Fibroblast of peridontal ligament (primary cell): ENCODE measurements around the gene CFL1.
"Not testable (repeated sequence)": the region's sequence is repeated elsewhere in the genome, so short reads cannot be mapped to it uniquely, and the experiment has no call there.

Source experiments
- DNase-seq: peaks from one replicate; pipeline ENCODE4 v3.0.0-alpha.2; 2010; ENCODE audit errors: extremely low read depth

Gene CFL1

DNA sequence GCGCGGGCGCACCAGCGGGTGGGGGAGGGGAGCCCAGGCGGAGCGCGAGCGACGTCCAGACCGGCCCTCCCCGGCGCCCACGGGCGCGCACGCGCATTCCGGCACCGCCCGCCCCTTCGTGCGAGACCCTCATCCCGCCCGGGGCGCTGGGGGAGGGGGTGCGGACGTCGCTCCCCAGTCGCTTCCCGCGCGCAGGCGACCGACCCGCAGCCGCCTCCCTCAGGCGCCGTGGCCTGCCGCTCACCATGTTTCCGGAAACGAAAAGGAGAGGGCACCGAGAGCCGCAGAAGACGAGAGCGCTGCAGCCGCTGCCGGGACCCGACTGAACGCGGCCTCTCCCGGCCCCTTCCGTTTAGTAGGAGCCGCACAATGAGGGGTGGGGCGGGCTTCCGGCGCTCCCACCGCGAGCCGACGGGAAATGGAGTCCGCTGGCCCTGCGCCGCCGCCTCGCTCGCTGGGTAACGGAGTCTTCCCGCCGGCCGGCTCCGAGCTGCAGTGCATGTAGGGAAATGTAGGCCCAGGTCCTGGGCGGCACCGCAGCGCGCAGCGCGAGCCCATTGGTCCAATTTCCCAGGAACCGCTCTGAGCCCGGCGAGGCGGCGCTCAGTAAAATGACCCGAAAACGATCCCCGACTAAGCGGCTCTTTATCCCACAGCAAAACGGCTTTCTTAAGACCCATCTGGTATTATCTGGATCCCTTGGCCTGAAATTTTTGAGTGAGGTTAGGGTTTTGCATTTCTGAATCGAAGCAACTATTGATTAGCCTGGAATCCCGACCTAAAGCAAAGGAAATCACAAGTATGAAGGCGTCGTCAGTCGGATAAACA lies at the start of gene CFL1:
Gene CFL1 (minus strand): TSS at position 328 of the 828 bp plus-strand sequence. CDS start 81 bp downstream, at position 247.
- DNase-seq = peak; percentile 94

DNA sequence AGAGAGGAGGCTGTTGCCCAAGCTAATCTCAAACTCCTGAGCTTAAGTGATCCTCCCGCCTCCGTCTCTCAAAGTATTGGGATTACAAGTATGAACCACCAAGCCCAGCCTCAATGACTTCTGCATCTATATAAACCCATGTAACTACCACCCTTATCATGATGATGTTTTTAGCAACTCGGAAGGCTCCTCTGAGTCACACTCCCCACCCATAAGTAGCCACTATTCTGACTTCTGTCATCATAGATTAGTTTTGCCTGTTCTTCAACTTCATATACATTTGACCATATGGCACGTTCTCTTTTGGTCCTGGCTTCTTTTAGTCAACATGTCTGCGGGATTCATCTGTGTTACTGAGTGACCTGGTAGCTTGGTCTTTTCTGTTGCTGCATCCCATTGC lies 48.6 kb upstream of the CFL1 start:
- DNase-seq = no peak

- no peak for DNase-seq
Observed at GRCh38 chr11:65903715-65904114, 45.7 kb upstream of the CFL1 start.

DNA sequence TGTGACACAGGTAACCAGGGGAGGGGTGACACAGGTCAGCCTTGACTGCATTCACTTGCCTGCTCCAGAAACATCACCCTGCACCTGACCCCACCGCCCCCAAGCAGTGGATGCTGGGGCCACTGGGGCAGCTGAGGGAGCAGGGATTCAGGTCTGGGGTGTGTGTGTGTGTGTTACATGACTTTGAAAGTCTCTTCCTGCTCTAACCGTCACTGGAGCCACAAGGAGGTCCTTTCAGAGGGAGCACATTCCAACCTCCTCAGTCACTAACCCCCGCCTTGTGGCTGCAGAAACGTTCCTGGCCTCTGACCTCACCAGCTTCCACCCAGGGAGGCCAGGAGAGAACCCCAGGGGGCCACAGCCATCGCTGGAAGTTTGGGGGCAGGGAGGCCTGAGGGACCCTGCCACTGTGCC lies 45.1 kb upstream of the CFL1 start:
- DNase-seq = peak; percentile 80

DNA sequence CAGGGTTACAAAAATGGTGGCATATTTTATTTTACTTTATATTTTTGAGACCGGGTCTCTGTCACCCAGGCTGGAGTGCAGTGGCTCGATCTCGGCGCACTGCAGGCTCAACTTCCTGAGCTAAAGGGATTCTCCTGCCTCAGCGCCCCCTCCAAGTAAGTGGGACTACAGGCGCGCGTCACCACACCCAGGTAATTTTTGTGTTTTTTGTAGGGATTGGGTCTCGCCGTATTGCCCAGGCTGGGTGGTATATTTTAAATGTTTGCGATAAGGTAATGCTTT lies 42.9 kb upstream of the CFL1 start:
- no peak for DNase-seq

- DNase-seq = peak; percentile 92
Observed at GRCh38 chr11:65900125-65900898, 42.3 kb upstream of the CFL1 start, which contains the start of gene FOSL1. Gene FOSL1, minus strand, starts transcription at chr11:65900388. Its CDS starts 49 bp downstream, at chr11:65900339.

- DNase-seq = peak; percentile 53
Observed at GRCh38 chr11:65899356-65900124, 41.6 kb upstream of the CFL1 start.

- DNase-seq = peak; percentile 41
Observed at GRCh38 chr11:65898656-65899355, 40.8 kb upstream of the CFL1 start.

GRCh38 chr11:65897020-65897471 lies 39.1 kb upstream of the CFL1 start:
- peak; percentile 57 for DNase-seq

- no peak for DNase-seq
Observed at GRCh38 chr11:65896034-65896999, 38.3 kb upstream of the CFL1 start.

DNA sequence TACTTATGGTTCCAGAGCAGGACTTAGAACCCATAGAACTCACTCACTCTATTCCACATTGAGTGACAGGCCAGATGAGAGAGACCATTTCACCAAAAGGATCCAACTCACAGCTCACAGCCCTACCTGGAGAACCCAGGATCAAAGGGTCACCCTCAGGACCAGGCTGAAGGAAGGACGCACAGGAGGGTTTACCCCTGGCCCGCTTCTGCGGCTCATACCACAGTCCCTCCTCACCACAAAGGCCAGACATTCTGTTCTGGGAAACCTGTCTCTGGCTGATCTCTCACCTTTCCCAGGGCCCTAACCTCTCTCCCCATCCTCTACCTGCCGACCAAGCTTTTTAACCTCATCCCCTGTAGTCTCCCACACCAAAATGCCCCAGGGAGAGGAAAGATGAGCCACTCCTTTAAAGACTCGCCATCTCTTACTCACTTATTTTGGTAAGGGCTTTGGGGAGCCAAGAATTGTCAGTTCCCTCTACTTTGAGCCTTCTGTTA lies 37.6 kb upstream of the CFL1 start:
- no peak for DNase-seq

DNA sequence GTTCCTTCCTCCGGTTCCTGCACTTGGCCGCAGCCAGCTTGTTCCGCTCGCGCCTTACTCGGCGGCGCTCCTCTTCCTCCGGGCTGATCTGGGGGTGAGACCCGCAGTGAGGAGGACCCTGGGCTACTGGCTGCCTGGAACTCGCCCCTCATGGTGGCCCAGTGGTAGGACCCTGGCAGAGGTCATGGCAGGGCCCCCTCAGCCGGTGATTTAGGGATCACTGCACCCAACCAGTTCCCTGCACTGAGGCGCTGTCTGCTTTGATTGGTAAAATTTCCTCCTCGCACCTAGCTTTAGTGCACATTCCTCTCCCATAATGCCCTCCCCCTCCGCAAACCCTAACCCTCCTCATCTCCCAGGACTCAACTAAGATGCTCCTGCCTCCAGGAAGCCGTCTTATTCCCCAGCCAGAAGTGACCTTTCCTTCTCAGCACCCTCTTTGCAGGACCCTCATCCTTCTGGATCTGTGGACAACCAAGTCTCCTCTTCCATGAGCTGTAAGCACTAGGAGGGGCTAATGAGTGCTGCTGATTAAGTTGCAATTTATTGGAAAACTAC lies 36.1 kb upstream of the CFL1 start:
- no peak for DNase-seq

- DNase-seq = no peak
Observed at GRCh38 chr11:65892661-65893317, 34.8 kb upstream of the CFL1 start.

GRCh38 chr11:65892137-65892540 lies 34.2 kb upstream of the CFL1 start:
- DNase-seq = not testable (repeated sequence)

GRCh38 chr11:65891219-65892136 lies 33.5 kb upstream of the CFL1 start:
- DNase-seq = no peak

GRCh38 chr11:65890324-65891218 lies 32.6 kb upstream of the CFL1 start, which contains the start of gene CCDC85B:
Gene CCDC85B, plus strand, starts transcription at chr11:65890673. Its CDS starts 111 bp downstream, at chr11:65890784.
- peak; percentile 95 for DNase-seq
